SHP77 (cell line): ENCODE results near the gene CAMTA1.
"Not testable (repeated sequence)": the region's sequence is repeated elsewhere in the genome, so short reads cannot be mapped to it uniquely, and the experiment has no call there.

Source experiments
- DNase-seq, 2 experiments: peaks; one replicate each; lab custom pipeline; 2025; lab: John Stamatoyannopoulos, UW

The CAMTA1 gene

DNA sequence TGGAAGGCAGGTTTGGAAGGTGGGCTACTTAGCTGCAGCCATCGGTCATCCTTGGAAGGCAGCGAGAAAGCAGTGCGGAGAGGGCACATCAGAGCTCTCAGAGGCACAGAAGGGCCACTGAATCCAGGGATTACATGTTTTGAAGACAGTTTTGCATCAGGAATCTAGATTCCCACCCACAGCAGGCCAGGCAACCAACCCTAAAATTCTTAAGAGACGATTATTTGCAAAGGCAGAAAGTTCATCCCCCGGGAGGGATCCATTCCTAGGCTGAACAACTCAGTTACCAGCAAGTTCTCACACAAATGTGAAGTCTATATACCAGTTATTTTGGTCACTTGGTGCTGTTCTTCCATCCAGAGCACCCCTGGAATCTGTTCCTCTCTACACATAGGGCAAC lies 528.6 kb downstream of the CAMTA1 start:
- DNase-seq: no peak

DNA sequence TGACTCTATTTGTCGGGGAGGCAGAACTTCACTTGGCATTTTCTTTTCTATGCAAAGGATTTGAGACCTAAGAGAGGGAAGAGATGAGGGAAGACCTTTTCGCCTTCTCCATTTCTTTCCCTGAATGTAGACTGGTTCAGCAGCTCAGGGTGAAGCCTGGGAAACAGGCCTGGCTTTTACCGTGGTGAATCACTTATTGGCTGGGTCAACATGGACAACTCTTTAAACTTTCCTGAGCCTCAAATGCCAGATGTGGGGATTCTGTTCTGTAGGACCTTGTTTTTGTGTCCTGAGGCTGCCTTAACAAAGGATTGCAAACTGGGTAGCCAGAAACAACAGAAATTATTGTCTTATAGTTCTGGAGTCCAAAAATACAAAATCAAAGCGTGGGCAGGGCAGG lies 530.1 kb downstream of the CAMTA1 start:
- DNase-seq: no peak

DNA sequence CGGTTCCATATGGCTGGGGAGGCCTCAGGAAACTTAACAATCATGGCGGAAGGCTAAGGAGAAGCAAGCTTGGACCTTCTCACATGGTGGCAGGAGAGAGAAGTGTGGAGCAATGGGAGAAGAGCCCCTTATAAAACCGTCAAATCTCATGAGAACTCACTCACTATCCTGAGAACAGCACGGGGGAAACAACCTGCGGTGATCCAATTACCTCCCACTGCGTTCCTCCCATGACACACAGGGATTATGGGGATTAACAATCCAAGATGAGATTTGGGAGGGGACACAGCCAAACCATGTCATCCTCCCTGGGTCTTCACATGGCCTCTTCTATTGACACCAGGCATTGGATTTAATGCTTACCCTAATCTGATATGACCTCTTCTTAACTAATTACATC lies 530.7 kb downstream of the CAMTA1 start:
- no peak for DNase-seq

DNA sequence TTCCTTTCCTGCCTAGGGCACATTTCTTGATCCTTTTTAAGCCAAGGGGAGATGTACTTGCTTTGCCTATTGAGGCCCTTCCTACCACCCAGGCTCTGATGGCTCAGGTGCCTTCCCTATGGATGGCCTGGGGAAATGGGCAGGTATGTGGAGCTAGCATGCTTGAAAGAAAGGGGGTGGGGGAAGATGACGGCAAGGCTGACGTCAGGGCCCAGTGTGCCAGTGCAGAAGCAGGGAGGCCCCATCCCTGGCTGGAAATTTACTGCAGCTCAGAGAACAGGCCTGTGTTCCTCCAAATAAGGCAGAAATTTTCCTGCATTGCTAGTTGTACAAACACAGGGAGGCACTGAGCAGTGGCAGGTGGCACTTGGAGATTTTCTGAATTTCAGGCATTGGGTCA lies 532.6 kb downstream of the CAMTA1 start:
- DNase-seq: peak; percentile 73 to 82

DNA sequence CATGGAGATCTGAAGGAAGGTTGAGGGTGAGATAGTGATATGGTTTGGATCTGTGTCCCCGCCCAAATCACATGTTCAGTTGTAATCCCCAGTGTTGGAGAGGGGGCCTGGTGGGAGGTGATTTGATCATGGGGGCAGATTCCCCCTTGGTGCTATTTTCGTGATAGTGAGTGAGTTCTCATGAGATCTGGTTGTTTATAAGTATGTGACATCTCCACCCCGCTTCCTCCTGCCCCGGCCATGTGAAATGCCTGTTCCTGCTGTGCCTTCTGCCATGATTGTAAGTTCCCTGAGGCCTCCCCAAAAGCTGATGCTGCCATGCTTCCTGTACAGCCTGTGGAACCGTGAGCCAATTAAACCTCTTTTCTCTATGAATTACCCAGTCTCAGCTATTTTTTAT lies 533.9 kb downstream of the CAMTA1 start:
- DNase-seq: no peak

DNA sequence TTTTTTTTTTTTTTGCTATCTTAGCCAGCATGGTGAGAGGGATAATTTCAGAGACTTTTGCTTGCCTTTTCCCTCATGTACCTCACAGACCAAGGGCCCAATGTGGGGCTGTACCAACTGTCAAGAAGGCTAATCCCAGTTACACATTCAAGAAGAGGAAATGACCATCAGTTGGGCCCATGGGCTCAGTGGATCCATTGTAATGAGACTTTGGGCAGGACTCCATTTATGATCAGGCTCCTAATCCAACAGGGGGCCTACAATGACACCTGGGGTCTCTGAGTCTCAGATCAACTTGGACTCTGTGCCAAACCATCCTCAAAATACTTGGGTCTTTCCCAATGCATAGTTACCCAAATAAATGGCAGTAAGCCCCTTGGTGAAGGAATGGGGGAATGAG lies 535.4 kb downstream of the CAMTA1 start:
- no peak for DNase-seq

DNA sequence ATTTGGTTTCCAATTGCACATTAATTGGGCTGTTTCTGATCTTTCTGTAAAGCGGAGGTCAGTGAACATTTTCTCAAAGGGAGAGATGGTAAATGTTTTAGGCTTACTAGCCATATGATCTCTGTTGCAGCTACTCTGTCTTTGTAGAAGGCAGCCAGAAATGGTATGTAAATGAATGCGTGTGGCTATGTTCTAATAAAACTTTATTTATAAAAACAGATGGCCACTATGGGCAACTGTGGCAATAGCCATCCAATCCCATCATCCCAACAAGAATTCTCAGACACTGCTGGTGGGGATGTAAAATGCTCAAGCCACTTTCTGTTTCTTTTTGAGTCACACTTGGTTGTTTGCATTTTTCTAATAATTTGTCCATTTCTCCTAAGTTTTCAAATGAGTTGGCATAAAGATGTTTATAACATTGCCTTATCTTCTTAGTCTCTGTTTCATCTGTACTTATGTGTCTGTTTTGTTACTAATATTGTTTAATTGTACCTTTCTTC lies 537.1 kb downstream of the CAMTA1 start:
- DNase-seq: no peak

DNA sequence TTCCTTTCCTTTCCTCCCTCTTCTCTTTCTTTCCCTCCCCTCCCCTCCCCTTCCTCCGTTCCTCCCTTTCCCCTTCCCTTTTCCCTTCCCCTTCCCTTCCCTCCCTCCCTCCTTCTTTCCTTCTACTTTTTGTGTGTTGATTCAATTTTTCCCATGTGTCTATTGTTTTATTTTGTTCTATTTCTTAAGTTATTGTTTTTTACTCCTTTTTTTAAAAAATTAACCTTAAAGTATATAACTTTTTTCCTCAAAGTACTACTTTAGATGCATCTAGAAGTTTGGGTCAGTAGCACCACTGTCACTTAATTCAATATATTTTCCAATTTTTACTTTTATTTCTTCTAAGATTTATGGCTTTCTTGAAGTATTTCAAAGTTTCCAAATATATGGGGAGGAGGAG lies 537.7 kb downstream of the CAMTA1 start:
- no peak for DNase-seq

DNA sequence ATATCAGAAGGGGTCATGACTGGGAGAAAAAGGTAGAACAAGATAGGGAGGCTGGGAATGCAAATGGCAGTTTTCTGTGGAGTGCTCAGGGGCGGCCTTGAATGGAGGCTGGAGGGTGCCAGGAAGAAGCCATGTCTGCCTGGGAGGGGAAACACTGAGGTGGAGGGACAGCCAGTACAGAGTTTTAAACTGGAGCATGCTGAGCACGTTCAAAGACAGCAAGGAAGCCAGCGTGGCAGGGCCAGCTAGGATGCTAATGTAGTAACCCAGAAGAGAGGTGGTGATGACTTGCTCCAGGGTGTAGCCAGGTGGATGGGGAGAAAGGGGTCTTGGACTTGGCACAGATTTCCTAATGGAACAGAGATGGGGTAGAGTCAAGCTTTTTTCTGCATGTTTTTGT lies 540.0 kb downstream of the CAMTA1 start:
- DNase-seq: no peak

DNA sequence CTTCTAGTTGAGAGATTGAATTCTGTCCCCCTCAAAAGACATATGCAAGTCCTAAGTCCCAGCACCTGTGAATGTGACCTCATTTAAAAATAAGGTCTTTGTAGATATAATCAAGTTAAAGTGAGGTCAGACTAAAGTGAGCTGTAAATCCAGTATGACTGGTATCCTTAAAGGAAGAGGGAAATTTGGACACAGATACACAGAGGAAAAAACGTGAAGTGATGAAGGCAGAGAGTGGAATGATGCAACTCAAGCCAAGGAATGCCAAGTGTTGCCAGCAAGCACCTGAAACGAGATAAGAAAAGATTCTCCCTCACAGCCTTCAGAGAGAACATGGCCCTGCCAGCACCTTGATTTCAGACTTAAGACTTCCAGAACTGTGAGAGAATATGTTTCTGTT lies 541.1 kb downstream of the CAMTA1 start:
- DNase-seq: no peak

DNA sequence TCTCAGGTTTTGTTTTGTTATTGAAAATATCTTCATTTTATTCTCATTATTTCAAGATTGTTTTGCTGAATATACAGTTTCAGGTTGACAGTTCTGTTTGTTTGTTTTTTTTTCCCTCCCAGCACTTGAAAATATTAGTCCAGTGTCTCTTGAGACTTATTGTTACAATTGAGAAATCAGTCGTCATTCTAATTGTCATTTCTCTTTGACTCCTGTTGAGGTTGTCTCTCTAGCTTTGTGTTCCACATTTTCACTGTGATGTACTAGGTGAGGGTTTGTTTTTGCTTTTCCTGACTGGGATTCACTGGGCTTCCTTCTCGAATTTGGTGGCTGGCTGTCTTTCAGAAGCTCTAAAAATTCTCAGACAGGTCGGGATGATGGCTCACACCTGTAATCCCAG lies 542.6 kb downstream of the CAMTA1 start:
- DNase-seq: no peak

DNA sequence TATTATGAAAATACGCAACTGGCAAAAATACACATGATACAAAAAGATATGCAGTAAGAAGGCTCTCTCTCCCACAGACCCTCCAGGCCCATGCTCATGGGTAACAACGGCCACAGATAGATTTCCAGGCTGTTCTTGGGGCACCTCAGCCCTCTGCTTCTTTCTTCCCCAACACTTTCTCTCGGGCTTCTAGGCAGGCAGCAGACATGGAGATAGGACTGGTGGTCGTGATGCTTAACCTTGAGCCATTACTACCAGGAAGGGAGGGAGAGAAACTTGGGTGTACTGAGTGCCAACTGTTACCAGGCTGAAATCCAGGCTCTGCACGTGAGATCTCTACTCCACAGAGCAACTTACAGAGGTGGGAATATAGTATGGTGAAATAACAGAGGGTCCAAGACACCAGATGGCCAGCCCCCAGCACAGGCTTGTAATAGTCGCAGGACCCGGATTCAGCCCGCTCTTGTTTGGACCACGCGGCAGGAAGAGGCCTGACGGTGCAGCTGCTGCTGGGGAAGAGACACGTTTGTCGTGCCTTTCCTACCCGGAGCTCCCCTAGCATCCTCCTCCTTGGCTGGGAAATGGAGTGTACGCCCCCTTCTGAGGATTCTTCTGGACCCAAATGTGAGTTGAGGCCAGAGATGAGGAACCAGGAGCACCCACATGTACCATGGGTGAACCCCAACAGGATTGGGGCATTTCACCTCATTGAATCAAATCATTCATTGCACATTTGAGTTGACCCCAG lies 544.8 kb downstream of the CAMTA1 start:
- DNase-seq: no peak

DNA sequence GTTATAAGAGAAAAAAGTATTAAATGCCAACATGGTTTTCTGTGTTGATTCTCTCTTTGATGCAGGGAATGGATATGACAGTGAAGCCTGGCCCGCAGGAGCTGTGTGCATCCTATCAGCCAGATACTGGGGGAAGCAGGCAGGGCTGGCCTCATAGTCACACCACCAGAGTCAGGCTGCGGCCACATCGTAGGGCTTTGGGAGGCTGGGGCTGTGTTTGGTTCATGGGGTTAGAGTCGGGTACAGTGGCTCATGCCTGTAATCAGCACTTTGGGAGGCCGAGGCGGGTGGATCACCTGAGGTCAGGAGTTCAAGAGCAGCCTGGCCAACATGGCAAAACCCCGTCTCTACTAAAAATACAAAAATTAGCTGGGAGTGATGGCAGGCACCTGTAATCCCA lies 545.5 kb downstream of the CAMTA1 start:
- not testable (repeated sequence) for DNase-seq

DNA sequence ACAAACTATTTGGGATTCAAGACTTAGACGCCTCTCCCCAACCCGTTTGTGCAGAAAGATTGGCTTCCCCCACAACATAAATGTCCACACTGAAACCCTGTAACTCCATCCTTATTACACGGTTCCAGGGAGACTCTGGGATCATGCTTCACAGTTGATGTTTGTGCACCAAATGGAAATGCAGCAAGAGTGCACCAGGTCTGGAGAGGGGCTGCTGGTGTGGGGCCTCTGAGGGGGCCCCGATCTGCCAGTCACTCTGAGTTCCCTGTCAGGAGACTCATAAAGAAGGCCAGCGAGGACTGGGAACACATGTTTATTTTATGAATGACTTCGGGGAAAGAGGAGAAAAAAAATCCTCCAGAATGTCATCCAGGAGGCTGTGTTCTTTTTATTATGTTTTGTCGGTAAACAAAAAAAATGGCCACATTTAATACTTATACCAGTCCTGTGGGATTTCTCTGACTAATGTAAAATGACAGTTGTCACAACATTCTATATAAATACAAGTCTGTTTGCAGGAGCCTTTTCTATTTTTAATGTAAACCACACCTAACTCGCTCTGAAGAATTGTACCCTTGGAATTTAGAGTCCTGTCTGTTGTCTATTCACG lies 546.8 kb downstream of the CAMTA1 start:
- no peak for DNase-seq

DNA sequence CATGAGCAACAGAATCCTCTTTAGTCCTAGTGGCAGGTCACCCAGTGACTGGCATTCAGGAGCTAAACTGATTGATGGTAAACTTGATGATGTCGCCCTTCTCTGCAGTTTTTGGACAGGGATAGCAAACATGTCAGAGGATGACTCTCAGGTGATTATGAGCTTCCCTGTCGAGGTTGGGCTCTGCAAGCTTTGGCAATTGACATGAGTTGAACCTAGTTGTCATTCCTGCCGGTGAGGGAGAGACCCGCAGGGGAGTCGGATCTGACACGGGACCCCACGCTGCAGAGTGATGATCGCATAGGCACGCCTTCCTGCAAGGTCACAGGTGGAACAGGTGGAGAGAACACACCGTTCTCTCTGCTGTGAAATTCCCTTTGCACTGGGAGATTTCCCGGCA lies 547.8 kb downstream of the CAMTA1 start:
- no peak for DNase-seq

DNA sequence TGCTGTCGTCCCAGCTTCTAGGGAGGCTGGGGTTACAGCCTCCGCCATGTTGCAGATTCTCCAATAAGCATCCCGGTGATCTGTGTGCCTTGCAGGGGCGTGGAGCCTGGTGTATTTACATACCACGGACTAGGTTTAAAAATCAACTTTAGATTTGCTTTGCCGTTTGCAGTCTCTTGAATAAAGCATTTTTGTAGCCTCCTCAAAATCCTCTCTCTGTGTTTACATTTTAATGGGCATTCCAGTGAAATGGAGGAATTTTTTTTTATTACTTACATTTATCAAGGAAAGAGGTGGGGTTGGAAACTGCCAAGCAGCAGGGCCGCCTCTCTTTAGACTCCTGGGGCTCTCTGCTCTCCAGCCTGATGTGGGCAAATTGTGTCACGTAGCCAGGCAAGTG lies 548.4 kb downstream of the CAMTA1 start:
- DNase-seq: no peak

DNA sequence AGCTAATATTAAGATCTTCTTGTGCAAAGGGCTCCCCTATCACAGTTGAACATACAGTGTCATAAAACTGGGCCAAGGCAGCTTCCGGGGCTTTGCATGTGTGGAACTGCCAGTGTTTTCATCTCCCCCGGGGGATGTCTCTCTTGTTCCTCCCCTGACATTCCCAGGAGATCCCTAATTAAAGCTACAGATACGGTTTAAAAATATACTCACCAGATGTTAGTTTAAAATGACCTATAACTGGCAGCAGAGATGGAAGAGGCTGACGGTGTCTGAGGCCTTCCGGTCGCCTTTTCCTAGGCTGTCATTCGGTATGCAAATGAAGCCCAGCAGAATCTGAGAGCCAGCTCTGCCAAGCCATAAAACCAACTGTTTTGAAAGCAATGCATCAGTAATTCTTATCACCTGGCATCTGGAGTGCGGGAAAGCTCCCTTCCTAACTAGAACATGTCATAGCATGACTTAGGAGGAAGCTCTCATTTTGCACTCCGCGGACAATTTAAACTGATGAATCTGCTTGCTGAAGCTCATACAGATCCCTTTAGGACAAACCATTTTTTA lies 549.3 kb downstream of the CAMTA1 start:
- DNase-seq: peak; percentile 87 to 88

DNA sequence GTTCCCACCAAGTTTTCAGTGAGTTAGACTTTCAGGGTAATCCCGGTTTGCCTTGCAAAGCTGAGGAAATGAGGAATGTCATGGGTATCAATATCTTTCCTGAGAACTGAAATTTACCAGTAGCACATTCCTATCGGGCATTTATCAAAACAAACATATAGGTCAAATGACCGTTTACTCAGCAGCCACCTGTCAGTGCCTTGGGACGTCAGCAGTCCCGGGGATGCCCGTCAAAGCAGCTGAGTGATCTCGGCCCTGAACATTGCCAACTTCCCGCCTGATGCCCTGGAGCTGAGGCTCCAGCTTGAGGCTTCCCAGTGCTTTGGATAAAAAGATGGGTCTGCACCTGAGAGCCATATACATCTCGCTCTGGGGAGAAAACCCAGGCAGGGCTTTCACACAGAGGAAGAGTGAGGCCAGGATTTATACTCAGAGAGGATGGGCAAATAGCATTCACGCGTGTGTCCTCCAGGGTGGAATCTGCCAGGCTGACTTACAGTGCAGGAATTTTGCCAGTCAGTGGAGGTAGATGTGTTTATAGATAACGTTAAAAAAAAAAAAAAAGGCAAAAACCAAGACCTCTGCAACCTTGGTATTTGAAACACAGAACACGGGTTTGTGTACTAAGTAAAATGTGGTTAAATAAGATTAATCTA lies 550.1 kb downstream of the CAMTA1 start:
- peak; percentile 65 to 86 for DNase-seq

DNA sequence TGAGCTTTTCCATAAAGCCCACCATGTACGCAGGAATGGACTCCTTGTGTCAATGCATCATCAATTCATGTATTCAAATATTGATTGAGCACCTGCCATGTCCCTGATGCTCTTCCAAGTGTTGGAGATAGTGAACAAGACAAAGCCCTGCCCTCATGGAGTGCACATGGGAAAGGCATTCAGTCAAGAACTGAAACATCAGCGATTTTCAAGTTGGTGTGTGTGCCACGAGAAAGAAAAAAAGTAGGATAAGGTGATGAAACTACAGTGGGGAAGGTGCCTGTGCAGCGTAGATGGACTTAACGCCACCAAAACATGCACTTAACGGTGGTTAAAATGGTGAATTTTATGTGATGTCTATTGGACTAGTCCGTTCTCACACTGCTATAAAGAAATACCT lies 553.2 kb downstream of the CAMTA1 start:
- DNase-seq: no peak

DNA sequence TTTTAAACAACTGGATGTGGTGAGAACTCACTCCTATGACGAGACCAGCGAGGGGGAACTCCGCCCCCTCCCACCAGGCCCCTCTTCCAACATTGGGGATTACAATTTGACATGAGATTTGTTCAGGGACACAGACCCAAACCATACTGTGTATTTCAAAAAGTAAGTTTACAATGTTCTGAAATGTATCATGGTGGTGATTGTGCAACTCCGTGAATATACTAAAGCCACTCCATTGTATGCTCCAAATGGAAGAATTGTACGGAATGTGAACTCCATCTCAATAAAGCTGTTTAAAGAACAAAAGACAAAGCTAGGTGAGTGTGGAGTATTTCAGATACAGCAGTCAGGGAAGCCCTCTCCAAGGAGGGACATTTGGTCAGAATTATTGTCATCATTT lies 553.8 kb downstream of the CAMTA1 start:
- no peak for DNase-seq

DNA sequence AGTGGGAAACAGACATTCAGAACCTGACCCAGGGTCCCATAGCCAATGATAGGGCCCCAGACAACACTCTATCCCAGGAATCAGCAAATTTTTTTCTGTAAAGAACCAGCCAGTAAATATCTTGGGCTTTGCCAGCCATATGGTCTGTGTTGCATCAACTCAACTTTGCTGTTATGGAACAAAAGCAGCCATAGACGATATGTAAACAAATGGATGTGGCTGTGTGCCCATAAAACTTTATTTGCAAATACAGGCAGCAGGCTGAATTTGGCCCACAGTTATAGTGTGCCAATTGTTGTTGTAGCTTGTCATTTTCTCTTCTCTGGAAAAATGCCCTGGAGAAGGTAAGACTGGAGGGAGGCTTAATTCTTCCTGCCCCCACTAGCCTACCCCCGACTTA lies 554.7 kb downstream of the CAMTA1 start:
- DNase-seq: peak in 1 of 2 experiments; percentile 26

DNA sequence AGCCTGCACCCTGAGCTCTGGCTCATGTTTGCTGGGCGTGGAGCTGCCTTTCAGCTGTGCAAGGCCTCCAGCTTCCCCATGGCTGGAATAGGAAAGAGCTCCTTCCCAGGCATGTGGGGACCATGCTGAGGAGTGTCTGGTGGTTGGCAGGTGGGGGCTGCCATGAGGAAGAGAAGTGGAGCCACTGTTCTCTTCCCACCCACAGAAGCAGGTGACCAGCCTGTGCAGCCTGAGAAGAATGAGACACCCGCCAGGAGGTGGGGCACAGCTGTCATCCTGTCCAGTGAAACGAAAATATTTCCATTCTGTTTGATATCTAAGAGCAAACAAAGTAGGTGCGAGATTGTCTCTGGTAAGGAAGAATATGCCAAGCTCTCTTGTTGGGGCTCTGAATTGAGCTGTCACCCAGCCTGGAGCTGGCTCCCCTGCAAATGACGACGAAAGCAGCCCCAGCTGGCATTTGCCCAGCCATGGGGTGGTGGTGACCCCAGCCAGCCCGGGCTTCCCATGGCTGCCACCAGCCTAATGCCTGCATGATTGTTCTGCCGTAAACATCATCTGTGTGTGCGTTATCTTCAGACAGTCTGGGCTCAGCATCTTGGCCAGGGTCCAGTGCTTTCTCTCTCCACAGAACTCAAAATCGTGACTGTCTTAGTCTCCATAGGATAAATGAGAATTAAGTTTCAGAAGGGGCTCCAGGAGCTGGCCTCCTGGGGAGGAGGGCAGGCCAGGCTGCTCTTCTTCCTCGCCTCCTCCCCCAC lies 556.1 kb downstream of the CAMTA1 start:
- DNase-seq: peak; percentile 24 to 77
